ENCODE data around the gene CISD1.

CISD1 gene

DNA sequence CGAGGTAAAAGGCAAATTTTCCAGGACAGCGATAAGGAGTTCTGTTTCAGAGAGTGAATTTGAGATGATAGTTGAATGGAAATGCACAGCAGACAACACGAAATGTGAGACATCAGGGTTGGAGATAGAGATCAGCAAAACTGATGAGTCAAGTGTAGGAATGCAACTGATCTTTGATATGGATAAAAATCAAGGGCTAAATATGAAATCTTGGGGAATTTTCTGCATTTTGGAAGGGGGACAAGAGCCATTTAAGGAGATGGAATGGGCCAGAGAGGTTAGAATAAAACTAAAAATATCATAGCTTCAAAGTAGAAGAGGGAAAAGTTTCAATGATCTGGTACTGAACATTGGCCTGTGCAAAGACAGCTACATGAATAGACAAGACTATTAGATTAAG, 11.5 kb downstream of the CISD1 start:
- TF ChIP-seq, protein P1, sequence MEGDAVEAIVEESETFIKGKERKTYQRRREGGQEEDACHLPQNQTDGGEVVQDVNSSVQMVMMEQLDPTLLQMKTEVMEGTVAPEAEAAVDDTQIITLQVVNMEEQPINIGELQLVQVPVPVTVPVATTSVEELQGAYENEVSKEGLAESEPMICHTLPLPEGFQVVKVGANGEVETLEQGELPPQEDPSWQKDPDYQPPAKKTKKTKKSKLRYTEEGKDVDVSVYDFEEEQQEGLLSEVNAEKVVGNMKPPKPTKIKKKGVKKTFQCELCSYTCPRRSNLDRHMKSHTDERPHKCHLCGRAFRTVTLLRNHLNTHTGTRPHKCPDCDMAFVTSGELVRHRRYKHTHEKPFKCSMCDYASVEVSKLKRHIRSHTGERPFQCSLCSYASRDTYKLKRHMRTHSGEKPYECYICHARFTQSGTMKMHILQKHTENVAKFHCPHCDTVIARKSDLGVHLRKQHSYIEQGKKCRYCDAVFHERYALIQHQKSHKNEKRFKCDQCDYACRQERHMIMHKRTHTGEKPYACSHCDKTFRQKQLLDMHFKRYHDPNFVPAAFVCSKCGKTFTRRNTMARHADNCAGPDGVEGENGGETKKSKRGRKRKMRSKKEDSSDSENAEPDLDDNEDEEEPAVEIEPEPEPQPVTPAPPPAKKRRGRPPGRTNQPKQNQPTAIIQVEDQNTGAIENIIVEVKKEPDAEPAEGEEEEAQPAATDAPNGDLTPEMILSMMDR (conservative IDR thresholded peaks at IDR 0.05) = no peak
- no peak for TF ChIP-seq ZFX (IDR thresholded peaks at IDR 0.05)
- H3K27ac ChIP-seq = no peak overlapping the region

DNA sequence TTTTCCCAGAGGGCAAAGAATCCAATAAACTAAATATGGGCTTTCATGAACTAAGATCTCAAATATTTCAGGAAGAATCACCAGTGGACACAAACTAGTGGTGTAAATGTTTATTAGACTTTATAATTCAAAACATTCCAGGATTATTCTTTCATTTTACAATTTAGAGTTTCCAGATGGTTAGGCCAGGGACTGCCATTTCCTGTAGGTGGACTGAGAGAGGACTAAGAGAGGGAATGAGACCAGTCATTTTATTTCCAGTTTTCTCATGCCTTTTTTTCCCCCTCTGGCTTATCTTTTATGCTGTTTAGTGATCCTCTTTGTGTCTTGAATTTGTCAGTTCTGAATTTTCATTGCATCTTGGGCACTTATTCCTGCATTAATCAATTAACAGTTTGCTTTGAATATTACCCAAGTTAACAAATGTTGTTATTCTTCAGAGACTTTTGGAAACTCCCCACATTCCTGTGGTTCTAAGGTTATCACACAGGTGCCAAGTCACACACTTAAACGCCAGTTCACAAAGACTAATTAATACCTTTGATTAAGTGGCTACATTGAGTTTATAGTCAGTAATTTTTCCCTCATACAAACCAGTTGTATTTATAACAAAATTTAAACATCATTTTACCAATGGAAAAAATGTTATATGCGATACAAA, 12.3 kb downstream of the CISD1 start:
- TF ChIP-seq, protein P1 (conservative IDR thresholded peaks at IDR 0.05) = no peak
- no peak for TF ChIP-seq ZFX (IDR thresholded peaks at IDR 0.05)
- H3K27ac ChIP-seq = no peak overlapping the region

DNA sequence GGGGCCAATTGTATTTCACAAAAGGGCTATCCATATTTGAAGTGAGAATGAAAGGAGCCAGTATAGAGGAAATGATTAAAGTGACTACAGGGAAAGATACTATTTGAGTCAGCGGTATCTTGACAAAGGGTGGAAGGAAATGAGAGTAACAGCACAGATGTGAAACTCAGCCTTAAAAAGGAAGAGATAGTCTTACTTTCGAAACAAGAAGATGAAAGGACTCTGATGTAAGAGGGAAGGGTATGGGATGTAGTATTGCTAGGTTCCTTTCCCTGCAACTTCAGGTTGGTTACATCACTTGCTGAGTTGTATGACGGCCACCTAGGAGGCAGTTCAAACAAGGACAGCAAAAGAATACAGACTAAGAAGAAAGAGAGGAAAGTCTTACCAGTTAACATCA, 13.7 kb downstream of the CISD1 start:
- TF ChIP-seq, protein P1 (conservative IDR thresholded peaks at IDR 0.05) = no peak
- TF ChIP-seq ZFX (IDR thresholded peaks at IDR 0.05) = no peak
- no peak overlapping the region for H3K27ac ChIP-seq

DNA sequence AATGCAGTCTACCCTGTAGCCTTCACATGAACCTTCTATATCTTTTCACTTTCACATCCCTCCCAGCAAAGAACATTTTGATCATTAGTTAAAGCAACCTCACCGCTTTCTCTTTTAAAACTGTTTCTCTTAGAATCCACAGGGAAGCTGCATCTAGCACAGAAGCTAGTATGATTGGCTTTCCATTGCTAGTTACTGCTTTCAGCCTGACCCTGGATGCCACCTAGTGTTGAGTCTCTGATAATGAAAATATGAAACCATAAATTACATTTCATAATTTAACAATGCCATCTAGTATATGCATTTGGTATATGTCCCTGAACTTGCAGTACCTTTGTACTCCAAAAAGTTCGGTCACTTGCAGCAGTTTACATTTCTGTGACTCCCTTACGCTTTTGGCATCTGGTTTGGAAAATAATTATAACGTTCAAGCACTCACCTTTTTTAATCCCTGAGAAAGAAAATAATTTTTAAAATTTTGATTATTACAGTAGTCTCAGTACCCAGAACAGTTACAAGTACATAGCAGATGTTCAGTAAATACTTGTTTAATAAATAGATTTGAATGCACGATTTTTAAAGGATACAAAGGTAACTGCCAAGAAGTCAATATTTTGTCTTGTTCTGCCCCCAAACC, 22.7 kb downstream of the CISD1 start:
- no peak overlapping the region for H3K27ac ChIP-seq
- TF ChIP-seq ZFX (IDR thresholded peaks at IDR 0.05) = no peak
- TF ChIP-seq, protein P1 (conservative IDR thresholded peaks at IDR 0.05) = peak; percentile 88

DNA sequence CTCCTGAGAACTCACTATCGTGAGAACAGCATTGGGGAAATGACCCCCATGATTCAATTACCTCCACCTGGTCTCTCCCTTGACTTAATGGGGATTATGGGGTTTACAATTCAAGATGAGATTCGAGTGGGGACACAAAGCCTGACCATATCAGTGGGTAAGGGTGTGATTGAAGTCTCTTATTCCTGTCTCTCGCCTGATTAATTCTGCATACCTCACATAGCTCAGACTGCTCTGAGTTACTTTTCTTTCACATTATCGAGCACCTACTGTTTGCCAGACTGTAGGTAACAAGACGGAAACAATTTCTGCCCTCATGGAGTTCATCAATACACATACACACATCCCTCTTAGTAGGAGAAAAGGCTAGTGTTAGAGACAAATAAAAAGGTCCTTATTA, 25.0 kb downstream of the CISD1 start:
- H3K27ac ChIP-seq = no peak overlapping the region
- no peak for TF ChIP-seq ZFX (IDR thresholded peaks at IDR 0.05)
- TF ChIP-seq, protein P1 (conservative IDR thresholded peaks at IDR 0.05) = no peak

DNA sequence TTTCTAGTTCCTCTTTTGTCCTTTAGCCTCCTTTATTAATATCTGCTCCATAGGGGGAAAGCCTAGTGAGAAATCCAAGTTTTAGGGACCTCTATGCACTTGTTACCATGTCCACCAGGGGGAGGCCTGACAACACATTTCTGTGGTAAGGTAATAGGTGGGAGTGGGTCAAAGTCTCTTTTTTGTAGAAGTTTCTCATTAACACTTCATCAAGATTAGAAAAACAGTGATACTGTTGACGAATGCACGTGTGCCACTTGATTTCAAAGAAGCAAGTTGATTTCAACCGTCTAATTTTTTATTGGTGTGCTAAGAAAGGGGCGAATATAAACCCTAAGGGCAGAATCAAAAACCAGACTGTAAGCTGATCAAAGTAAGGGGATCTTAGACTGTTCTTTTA, 30.6 kb downstream of the CISD1 start:
- no peak for TF ChIP-seq ZFX (IDR thresholded peaks at IDR 0.05)
- TF ChIP-seq, protein P1 (conservative IDR thresholded peaks at IDR 0.05) = peak; percentile 93
- no peak overlapping the region for H3K27ac ChIP-seq

DNA sequence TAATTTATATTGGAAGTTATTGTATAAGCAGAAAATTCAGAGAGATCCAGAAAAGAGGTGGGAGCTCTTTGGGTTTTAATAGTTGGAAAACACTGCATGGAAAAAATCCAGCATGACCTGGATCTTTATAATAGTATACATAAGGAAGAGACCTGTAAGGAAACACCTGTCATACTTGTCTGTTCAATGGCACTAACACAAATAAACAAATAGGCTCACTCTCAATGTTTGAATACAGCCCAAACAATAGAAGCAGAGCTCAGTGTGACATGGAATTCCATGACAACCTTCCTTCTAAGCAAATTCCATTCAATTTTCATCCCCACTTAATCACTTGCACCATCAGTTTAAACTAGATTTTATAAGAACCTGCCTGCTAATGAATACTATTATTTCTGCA, 31.7 kb downstream of the CISD1 start:
- no peak for TF ChIP-seq ZFX (IDR thresholded peaks at IDR 0.05)
- TF ChIP-seq, protein P1 (conservative IDR thresholded peaks at IDR 0.05) = no peak
- H3K27ac ChIP-seq = no peak overlapping the region
